NCI-H82 treated with DMSO at 0.1 percent for 48 hours (cell line): Measurements from ENCODE around the gene MERTK.
A peak's percentile ranks its signal among the peaks of the same experiment; 100 is the strongest.

Experiments
- DNase-seq: peaks from one replicate; lab custom pipeline; 2025; ENCODE audit not compliant: unreplicated experiment; lab: John Stamatoyannopoulos, UW

The MERTK gene

GRCh38 chr2:112005406-112006075 lies 107.1 kb downstream of the MERTK start:
- no peak for DNase-seq

GRCh38 chr2:112006076-112006410 lies 107.6 kb downstream of the MERTK start:
- no peak for DNase-seq

GRCh38 chr2:112007493-112007892 lies 109.1 kb downstream of the MERTK start:
- no peak for DNase-seq

GRCh38 chr2:112008910-112009485 lies 110.6 kb downstream of the MERTK start:
- no peak for DNase-seq

- no peak for DNase-seq
Measured at GRCh38 chr2:112010751-112011150, 112.3 kb downstream of the MERTK start.

- no peak for DNase-seq
Measured at GRCh38 chr2:112012556-112012955, 114.1 kb downstream of the MERTK start.

GRCh38 chr2:112018846-112019245 lies 120.4 kb downstream of the MERTK start:
- DNase-seq, result no peak

- DNase-seq, result no peak
Measured at GRCh38 chr2:112019569-112019982, 121.2 kb downstream of the MERTK start.

GRCh38 chr2:112020561-112020960 lies 122.2 kb downstream of the MERTK start:
- DNase-seq, result no peak

GRCh38 chr2:112021290-112021689 lies 122.9 kb downstream of the MERTK start:
- no peak for DNase-seq

GRCh38 chr2:112021781-112022231 lies 123.4 kb downstream of the MERTK start:
- no peak for DNase-seq

- no peak for DNase-seq
Measured at GRCh38 chr2:112023707-112024106, 125.3 kb downstream of the MERTK start.

GRCh38 chr2:112024231-112024630 lies 125.8 kb downstream of the MERTK start:
- no peak for DNase-seq

- no peak for DNase-seq
Measured at GRCh38 chr2:112024896-112025491, 126.6 kb downstream of the MERTK start.

GRCh38 chr2:112026509-112026908 lies 128.1 kb downstream of the MERTK start:
- peak; percentile 14 for DNase-seq

GRCh38 chr2:112027767-112028166 lies 129.4 kb downstream of the MERTK start:
- DNase-seq, result no peak

- no peak for DNase-seq
Measured at GRCh38 chr2:112029164-112029563, 130.8 kb downstream of the MERTK start.

- DNase-seq, result peak; percentile 72
Measured at GRCh38 chr2:112031473-112032223, 133.2 kb downstream of the MERTK start.

- DNase-seq, result peak; percentile 72
Measured at GRCh38 chr2:112032224-112032586, 133.8 kb downstream of the MERTK start.

GRCh38 chr2:112032689-112033465 lies 134.5 kb downstream of the MERTK start:
- DNase-seq, result no peak

- no peak for DNase-seq
Measured at GRCh38 chr2:112033600-112033999, 135.2 kb downstream of the MERTK start.
